ENCODE measurements around the gene RUNDC1.

Gene RUNDC1

DNA sequence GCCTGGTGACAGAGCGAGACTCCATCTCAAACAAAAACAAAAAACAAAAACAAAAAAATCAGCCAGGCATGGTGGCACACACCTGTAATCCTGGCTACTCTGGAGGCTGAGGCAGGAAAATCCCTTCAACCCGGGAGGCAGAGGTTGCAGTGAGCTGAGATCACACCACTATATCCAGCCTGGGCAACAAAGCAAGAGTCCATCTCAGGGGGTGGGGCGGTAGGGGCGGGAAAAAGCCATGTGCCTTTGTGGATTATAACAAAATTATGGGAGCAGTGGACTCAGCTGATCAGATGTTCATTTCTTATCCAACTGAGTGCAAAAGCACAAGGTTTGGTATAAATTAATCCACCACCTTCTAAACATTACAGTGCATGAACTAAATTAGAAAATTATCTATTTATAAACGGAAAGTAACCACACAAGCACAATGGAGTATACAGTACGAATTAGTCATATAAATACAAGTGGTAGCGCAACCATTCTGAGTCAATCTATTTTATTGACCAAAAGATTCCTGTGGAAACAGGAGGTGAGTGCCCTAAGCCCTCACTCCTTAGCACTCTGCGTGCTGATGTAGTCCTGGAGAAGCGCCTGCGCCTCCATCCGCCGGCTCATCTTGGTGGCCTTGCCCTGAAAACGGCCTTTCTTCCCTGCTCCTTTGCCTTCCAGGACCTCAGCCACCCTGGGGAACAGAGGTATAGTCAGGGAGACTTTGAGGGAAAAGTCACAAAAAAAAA lies 30.2 kb upstream of the RUNDC1 start:
- H3K4ac ChIP-seq (ENCODE audit: low read depth, low read length), result no peak overlapping the region
- H3K79me2 ChIP-seq (ENCODE audit: control insufficient read depth, insufficient read depth, low read length, poor library complexity), result no peaks in the 10 kb centered on the region
- H3K14ac ChIP-seq (ENCODE audit: low read length), result no peak overlapping the region
- H3K23ac ChIP-seq (ENCODE audit: low read length), result no peak overlapping the region
- WGBS (ENCODE audit: extremely low coverage, insufficient coverage, insufficient read length), result no CpG with 5 or more reads among the region's 13 CpGs
- H3K9ac ChIP-seq (ENCODE audit: low read length), result no peak overlapping the region
- H2BK5ac ChIP-seq (ENCODE audit: low read depth, low read length, poor library complexity), result no peak overlapping the region
- no peak overlapping the region for H2BK120ac ChIP-seq (ENCODE audit: insufficient read depth, low read length, poor library complexity)
- no peak for DNase-seq
- H2AFZ ChIP-seq (ENCODE audit: insufficient read depth, low read length, poor library complexity), result no peak overlapping the region
- no peak overlapping the region for H4K12ac ChIP-seq (ENCODE audit: low read depth, low read length)
- no peak overlapping the region for H3K4me2 ChIP-seq (ENCODE audit: low read length)
- H3K4me3 ChIP-seq (ENCODE audit: low read depth, low read length), result no peak overlapping the region
- no peak overlapping the region for H3K27ac ChIP-seq (ENCODE audit: low read depth, low read length)
- no peaks in the 10 kb centered on the region for H3K9me3 ChIP-seq (ENCODE audit: insufficient read depth, low read depth, low read length)
- H4K91ac ChIP-seq (ENCODE audit: low read depth, low read length), result no peak overlapping the region
- H3K36me3 ChIP-seq (ENCODE audit: control insufficient read depth in 1 of 2, insufficient read depth in 2 of 2, low read length in 2 of 2), result peaks cover 21 to 39% of the 10 kb centered on the region in 2 experiments
- no peak overlapping the region for H4K8ac ChIP-seq (ENCODE audit: low read depth, low read length)
- no peaks in the 10 kb centered on the region for H3K79me1 ChIP-seq (ENCODE audit: low read length)
- H2BK12ac ChIP-seq (ENCODE audit: low read length), result no peak overlapping the region
- H3K18ac ChIP-seq (ENCODE audit: low read length), result no peak overlapping the region
- H3K27me3 ChIP-seq (ENCODE audit: insufficient read depth, low read length), result no peaks in the 10 kb centered on the region
- no peak overlapping the region for H2AK5ac ChIP-seq (ENCODE audit: low read length)
- no peaks in the 10 kb centered on the region for H3K4me1 ChIP-seq (ENCODE audit: control insufficient read depth in 1 of 2, insufficient read depth in 2 of 2, low read length in 2 of 2)

DNA sequence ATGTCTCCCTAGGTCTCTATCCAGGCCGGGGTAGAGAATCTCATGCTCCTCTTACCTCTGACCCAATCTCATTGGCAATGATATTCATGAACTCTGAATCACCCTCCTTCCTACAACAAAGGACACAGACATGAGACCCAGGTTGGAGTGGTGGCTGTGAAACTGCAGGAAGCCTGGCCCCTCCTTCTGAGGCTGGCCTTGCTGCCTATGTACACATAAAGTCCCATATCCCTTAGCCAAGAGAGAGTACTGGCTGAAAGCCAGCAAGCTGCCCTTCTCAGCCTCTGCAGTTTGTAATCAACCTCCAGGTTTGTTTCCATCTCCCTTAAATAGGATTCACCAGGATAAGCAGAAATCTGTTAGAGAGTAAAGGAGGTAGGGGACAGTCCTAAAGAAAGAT lies 26.7 kb upstream of the RUNDC1 start:
- no peak overlapping the region for H3K4me3 ChIP-seq (ENCODE audit: low read depth, low read length)
- H3K18ac ChIP-seq (ENCODE audit: low read length), result no peak overlapping the region
- H2BK12ac ChIP-seq (ENCODE audit: low read length), result no peak overlapping the region
- no peak overlapping the region for H2AFZ ChIP-seq (ENCODE audit: insufficient read depth, low read length, poor library complexity)
- H4K12ac ChIP-seq (ENCODE audit: low read depth, low read length), result no peak overlapping the region
- H2AK5ac ChIP-seq (ENCODE audit: low read length), result no peak overlapping the region
- no peak overlapping the region for H3K4ac ChIP-seq (ENCODE audit: low read depth, low read length)
- no peaks in the 10 kb centered on the region for H3K27me3 ChIP-seq (ENCODE audit: insufficient read depth, low read length)
- no peak overlapping the region for H3K4me2 ChIP-seq (ENCODE audit: low read length)
- H3K79me1 ChIP-seq (ENCODE audit: low read length), result no peaks in the 10 kb centered on the region
- no peak overlapping the region for H2BK5ac ChIP-seq (ENCODE audit: low read depth, low read length, poor library complexity)
- no peak overlapping the region for H4K91ac ChIP-seq (ENCODE audit: low read depth, low read length)
- H2BK120ac ChIP-seq (ENCODE audit: insufficient read depth, low read length, poor library complexity), result no peak overlapping the region
- no peaks in the 10 kb centered on the region for H3K9me3 ChIP-seq (ENCODE audit: insufficient read depth, low read depth, low read length)
- no peak overlapping the region for H3K27ac ChIP-seq (ENCODE audit: low read depth, low read length)
- H4K8ac ChIP-seq (ENCODE audit: low read depth, low read length), result no peak overlapping the region
- H3K4me1 ChIP-seq (ENCODE audit: control insufficient read depth in 1 of 2, insufficient read depth in 2 of 2, low read length in 2 of 2), result no peaks in the 10 kb centered on the region
- WGBS (ENCODE audit: extremely low coverage, insufficient coverage, insufficient read length), result no CpG with 5 or more reads among the region's 1 CpG
- no peak overlapping the region for H3K9ac ChIP-seq (ENCODE audit: low read length)
- H3K36me3 ChIP-seq (ENCODE audit: control insufficient read depth in 1 of 2, insufficient read depth in 2 of 2, low read length in 2 of 2), result peaks cover 38 to 60% of the 10 kb centered on the region in 2 experiments
- H3K23ac ChIP-seq (ENCODE audit: low read length), result no peak overlapping the region
- H3K14ac ChIP-seq (ENCODE audit: low read length), result no peak overlapping the region
- no peaks in the 10 kb centered on the region for H3K79me2 ChIP-seq (ENCODE audit: control insufficient read depth, insufficient read depth, low read length, poor library complexity)
- no peak for DNase-seq

GRCh38 chr17:42964161-42964932 lies 16.0 kb upstream of the RUNDC1 start, which contains the start of gene AARSD1:
Gene AARSD1, minus strand, starts transcription at chr17:42964454. Its CDS starts 14 bp downstream, at chr17:42964440.
- DNase-seq, result peak; percentile 97 to 99

DNA sequence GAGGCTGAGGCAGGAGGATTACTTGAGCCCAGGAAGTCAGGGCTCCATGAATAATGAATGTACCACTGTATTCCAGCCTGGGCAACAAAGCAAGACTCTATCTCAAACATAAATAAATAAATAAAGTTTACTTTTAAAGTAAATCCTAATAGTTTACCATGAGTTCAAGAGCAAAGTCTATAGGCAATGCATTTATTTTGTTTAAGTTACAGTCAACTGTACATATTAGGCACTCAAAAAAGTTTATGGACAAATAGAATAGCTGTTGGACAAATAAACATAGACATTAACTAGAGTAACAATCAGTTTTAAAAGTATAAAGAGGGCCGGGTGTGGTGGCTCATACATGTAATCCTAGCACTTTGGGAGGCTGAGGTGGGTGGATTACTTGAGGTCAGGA lies 12.4 kb upstream of the RUNDC1 start:
- Histone ChIP-seq H2BK5ac (ENCODE audit: low read depth, low read length, poor library complexity) (no peak overlapping the region), H3K27me3 (ENCODE audit: insufficient read depth, low read length) (no peaks in the 10 kb centered on the region), H3K9me3 (ENCODE audit: insufficient read depth, low read depth, low read length) (no peaks in the 10 kb centered on the region), H3K14ac (ENCODE audit: low read length) (no peak overlapping the region), H4K8ac (ENCODE audit: low read depth, low read length) (no peak overlapping the region), H3K36me3 (ENCODE audit: control insufficient read depth in 1 of 2, insufficient read depth in 2 of 2, low read length in 2 of 2) (no peaks in the 10 kb centered on the region), H3K18ac (ENCODE audit: low read length) (no peak overlapping the region), H3K23ac (ENCODE audit: low read length) (no peak overlapping the region), H3K4ac (ENCODE audit: low read depth, low read length) (no peak overlapping the region), H2BK12ac (ENCODE audit: low read length) (no peak overlapping the region), H2BK120ac (ENCODE audit: insufficient read depth, low read length, poor library complexity) (no peak overlapping the region), H3K27ac (ENCODE audit: low read depth, low read length) (no peak overlapping the region), H3K4me2 (ENCODE audit: low read length) (no peak overlapping the region), H2AK5ac (ENCODE audit: low read length) (no peak overlapping the region), H4K91ac (ENCODE audit: low read depth, low read length) (no peak overlapping the region), H3K4me1 (ENCODE audit: control insufficient read depth in 1 of 2, insufficient read depth in 2 of 2, low read length in 2 of 2) (no peaks in the 10 kb centered on the region), H3K79me1 (ENCODE audit: low read length) (peaks cover 3% of the 10 kb centered on the region), H3K4me3 (ENCODE audit: low read depth, low read length) (no peak overlapping the region), H2AFZ (ENCODE audit: insufficient read depth, low read length, poor library complexity) (no peak overlapping the region), H3K9ac (ENCODE audit: low read length) (no peak overlapping the region), H4K12ac (ENCODE audit: low read depth, low read length) (no peak overlapping the region), H3K79me2 (ENCODE audit: control insufficient read depth, insufficient read depth, low read length, poor library complexity) (peaks cover 2% of the 10 kb centered on the region)
- WGBS (ENCODE audit: extremely low coverage, insufficient coverage, insufficient read length), result no CpG with 5 or more reads among the region's 1 CpG
- DNase-seq, result no peak

More at GRCh38 chr17:42964161-42964932, 16.0 kb upstream of the RUNDC1 start, which contains the start of gene AARSD1:
- Histone ChIP-seq H3K4ac (ENCODE audit: low read depth, low read length) (peak within 1 kb of the TSS; percentile 71), H2BK12ac (ENCODE audit: low read length) (no peak within 1 kb of the TSS), H3K27me3 (ENCODE audit: insufficient read depth, low read length) (no peaks in the 10 kb centered on the region), H3K4me2 (ENCODE audit: low read length) (peak within 1 kb of the TSS; percentile 71), H2AFZ (ENCODE audit: insufficient read depth, low read length, poor library complexity) (peak within 1 kb of the TSS; percentile 3), H3K4me1 (ENCODE audit: control insufficient read depth in 1 of 2, insufficient read depth in 2 of 2, low read length in 2 of 2) (no peaks in the 10 kb centered on the region), H4K91ac (ENCODE audit: low read depth, low read length) (peak within 1 kb of the TSS; percentile 71), H3K9ac (ENCODE audit: low read length) (peak within 1 kb of the TSS; percentile 57), H2BK120ac (ENCODE audit: insufficient read depth, low read length, poor library complexity) (no peak within 1 kb of the TSS), H3K79me1 (ENCODE audit: low read length) (peaks cover 3% of the 10 kb centered on the region), H4K12ac (ENCODE audit: low read depth, low read length) (peak within 1 kb of the TSS; percentile 60), H4K8ac (ENCODE audit: low read depth, low read length) (peak within 1 kb of the TSS; percentile 40), H3K23ac (ENCODE audit: low read length) (no peak within 1 kb of the TSS), H3K79me2 (ENCODE audit: control insufficient read depth, insufficient read depth, low read length, poor library complexity) (peaks cover 2% of the 10 kb centered on the region), H2AK5ac (ENCODE audit: low read length) (no peak within 1 kb of the TSS), H2BK5ac (ENCODE audit: low read depth, low read length, poor library complexity) (no peak within 1 kb of the TSS), H3K36me3 (ENCODE audit: control insufficient read depth in 1 of 2, insufficient read depth in 2 of 2, low read length in 2 of 2) (peaks cover 11 to 16% of the 10 kb centered on the region in 2 experiments), H3K9me3 (ENCODE audit: insufficient read depth, low read depth, low read length) (no peaks in the 10 kb centered on the region), H3K27ac (ENCODE audit: low read depth, low read length) (peak within 1 kb of the TSS; percentile 13), H3K18ac (ENCODE audit: low read length) (no peak within 1 kb of the TSS), H3K4me3 (ENCODE audit: low read depth, low read length) (peak within 1 kb of the TSS; percentile 75), H3K14ac (ENCODE audit: low read length) (peak within 1 kb of the TSS; percentile 75)
- no CpG with 5 or more reads among the region's 43 CpGs for WGBS (ENCODE audit: extremely low coverage, insufficient coverage, insufficient read length)

Data from trophoblast cell (in vitro differentiated cells and primary cell).